Activated T-helper 1 cell treated with anti-CD3 and anti-CD28 coated beads, Interleukin-12 subunit alpha, Interleukin-12 subunit beta, Interleukin-2, Interleukin-4 antibody, amounts not matched to agents 30 ng/mL and 10 ng/mL and 1 ng/mL, durations not matched to agents 14 hours and 24 hours and 36 hours (primary cell): ENCODE data around the gene SNRPD3. TPM values are rescaled to one million over a fixed set of nuclear protein-coding genes. Genes with fewer than 3 reads are reported as not detected.
"Not testable (repeated sequence)": the region's sequence is repeated elsewhere in the genome, so short reads cannot be mapped to it uniquely, and the experiment has no call there.

Experiments used
- DNase-seq: peaks from one replicate; pipeline ENCODE4 v3.0.0; 2021; ENCODE audit warnings: low spot score
- H3K27ac Mint-ChIP-seq: one replicate; pipeline ENCODE4 v1.8.0; 2021; ENCODE audit warnings: mild to moderate bottlenecking, mixed read lengths
- H3K27me3 Mint-ChIP-seq: one replicate; pipeline ENCODE4 v1.8.0; 2022; ENCODE audit warnings: mild to moderate bottlenecking, moderate library complexity, mixed read lengths; ENCODE audit not compliant: insufficient read depth
- H3K36me3 Mint-ChIP-seq: one replicate; pipeline ENCODE4 v1.8.0; 2021; ENCODE audit warnings: low read depth, mixed read lengths
- H3K4me1 Mint-ChIP-seq: one replicate; pipeline ENCODE4 v1.8.0; 2021; ENCODE audit warnings: low read depth, mixed read lengths
- H3K4me3 Mint-ChIP-seq: one replicate; pipeline ENCODE4 v1.8.0; 2021; ENCODE audit warnings: mild to moderate bottlenecking, moderate library complexity, mixed read lengths
- H3K9me3 Mint-ChIP-seq: one replicate; pipeline ENCODE4 v1.8.0; 2021; ENCODE audit warnings: mixed read lengths
- intact Hi-C: fragments of 100-400 bp; cut with micrococcal nuclease; formaldehyde crosslinking; loops from one replicate; pipeline ENCODE4 v1.15.1; 2024
- total RNA-seq: library from RNA; stranded (reverse); gene quantifications from 2 replicates; pipeline ENCODE4 v1.2.3, GENCODE V29; 2022

The SNRPD3 gene
- total RNA-seq, 1 donor from 2014 or later = 158 TPM

DNA sequence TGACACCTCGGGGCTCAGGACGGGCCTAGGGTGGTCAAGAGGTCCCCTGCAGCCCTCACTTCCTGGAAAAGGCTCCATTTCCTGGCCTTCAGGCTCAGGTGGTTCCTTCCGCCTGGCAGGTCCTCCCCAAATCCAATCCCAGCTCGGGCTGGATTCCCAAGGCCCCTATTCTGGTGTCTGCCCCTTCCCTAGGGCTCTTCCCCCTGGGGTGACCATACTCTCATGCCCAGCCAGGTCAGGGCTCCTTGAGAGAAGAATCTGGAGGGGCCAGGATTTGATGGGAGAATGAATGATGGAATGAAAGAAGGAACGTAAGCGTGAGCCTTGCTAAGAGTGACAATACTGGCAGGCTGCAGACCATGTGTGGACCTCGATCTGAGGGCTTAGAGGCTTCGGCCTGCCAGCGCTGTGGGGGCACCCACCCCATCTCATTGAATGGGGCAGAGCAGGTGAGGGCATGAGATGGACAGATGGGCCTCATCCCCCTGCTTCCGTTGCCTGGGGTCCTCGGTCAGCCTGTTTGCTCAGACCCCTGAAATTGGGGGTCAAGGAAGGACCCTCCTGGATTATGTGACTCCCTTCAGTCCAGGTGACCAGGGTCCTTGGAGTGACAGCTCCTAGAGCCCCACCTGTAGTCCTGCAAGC, 46.4 kb downstream of the SNRPD3 start:
- H3K36me3 Mint-ChIP-seq, H3K27ac Mint-ChIP-seq, H3K9me3 Mint-ChIP-seq, DNase-seq, H3K27me3 Mint-ChIP-seq, intact Hi-C loops, H3K4me3 Mint-ChIP-seq: not testable (repeated sequence)
- peaks cover 34% of the 10 kb centered on the region for H3K4me1 Mint-ChIP-seq

DNA sequence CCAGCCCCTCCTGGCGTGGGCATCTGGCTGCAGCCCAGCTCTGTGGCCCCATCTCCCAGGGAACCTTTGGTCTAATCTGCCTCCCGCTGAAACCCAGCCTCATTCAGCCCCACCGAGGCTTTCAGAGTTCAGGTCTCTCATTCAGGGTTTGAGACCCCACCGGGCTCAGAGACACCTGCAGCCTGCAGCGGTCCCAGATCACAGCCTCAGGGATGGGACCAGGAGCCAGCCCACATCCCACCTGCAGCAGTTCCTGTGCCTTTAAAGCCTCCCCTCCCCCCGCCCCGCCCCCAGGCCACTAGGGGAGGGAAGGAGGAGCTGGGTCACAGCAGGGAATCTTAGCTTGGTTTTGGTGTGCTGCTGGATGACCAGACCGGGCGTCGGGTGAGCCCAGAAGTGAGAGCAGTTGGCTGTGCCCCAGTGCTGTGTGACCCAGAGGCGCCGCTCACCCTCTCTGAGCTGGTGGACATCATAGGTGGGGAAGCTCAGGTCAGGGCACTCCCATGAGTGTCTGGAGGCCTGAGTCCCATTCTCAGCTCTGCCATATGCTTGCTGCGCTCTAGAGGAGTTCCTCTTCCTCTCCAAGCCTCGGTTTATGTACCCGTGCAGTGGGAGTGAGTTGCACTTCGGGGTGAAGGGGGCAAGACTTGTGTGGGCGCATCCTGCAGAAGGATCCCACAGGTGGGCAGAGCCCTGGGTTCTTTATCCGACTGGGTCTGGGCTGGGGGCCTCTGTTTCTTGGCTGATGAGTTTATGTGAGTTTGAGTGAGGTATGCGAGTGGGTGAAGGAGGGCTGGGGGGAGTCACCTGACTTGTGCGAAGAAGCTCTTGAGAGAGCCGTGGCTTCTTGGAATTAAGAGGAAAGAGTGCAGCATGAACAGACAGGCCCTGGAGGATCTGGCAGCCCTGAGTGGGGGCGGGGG, 47.3 kb downstream of the SNRPD3 start, which contains the start of gene GGT1:
TSS of gene GGT1 (plus strand) at position 347 of the 923 bp plus-strand sequence. CDS start 7,889 bp downstream, outside the sequence.
- H3K9me3 Mint-ChIP-seq, DNase-seq, H3K27me3 Mint-ChIP-seq, H3K36me3 Mint-ChIP-seq, intact Hi-C loops: not testable (repeated sequence)
- peak within 1 kb of the TSS; percentile 77 for H3K27ac Mint-ChIP-seq
- peak within 1 kb of the TSS; percentile 58 for H3K4me3 Mint-ChIP-seq
- peaks cover 43% of the 10 kb centered on the region for H3K4me1 Mint-ChIP-seq

DNA sequence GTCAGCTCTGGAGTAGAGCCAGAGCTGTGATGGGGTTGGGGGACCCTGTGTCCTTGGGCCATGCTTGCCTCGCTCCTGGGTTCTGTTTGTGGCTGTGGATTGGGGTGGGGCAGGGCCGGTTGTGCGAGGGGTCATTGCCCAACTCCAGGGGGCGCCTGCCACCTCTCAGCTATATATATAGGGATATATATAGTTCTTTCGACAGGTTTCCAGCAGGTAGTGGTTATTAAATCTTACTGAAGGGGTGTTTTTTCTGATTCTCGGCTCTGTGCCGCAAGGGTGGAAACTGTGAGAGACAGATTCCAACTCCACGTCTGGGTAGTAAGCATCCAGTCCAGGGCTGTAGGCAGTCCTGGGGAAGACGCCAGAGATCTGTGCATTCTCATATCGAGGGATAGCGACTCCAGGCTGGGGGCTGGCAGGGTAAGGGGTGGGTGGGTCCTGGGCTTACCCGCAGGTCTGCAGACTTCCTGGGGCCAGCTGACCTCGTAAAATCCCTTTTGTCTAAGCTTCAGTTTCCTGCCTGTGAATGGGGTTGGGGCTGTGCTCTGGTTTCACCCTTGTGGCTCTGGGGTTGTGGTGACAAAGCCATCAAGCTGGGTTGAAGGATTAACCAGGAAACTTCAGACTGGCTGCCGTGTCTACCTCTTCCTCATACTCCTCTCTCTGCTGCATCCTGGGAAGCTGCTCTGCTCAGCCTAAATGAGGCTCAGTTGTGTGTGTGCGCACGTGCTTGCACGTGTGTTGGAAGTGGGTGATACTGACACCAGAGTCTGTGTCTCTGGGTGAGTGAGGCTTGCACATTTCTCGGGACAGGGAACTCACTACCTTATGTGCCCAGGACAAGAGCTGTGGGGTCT, 48.2 kb downstream of the SNRPD3 start:
- peak overlapping the region; percentile 77 for H3K27ac Mint-ChIP-seq
- H3K9me3 Mint-ChIP-seq, DNase-seq, H3K36me3 Mint-ChIP-seq, intact Hi-C loops, H3K27me3 Mint-ChIP-seq: not testable (repeated sequence)
- peak overlapping the region; percentile 58 for H3K4me3 Mint-ChIP-seq
- peaks cover 45% of the 10 kb centered on the region for H3K4me1 Mint-ChIP-seq

DNA sequence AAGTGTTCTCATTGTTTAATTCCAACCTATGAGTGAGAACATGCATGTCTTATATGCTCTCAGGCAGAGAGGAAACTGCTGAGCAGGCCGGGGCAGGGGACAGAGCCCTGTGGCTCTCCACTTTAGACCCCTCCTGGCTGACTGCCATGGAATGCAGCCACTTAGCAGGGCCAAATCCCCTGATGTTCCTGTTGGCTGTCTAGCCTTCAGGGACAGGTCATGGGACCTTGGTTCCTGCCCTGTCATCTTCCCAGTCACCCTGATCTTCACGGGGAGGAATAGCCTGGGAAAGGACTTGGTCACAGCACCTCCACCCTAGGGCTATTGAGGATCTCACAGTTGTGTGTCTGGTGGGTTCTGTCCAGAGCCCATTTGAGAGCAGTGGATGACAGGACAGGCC, 50.5 kb downstream of the SNRPD3 start:
- H3K4me3 Mint-ChIP-seq = not testable (repeated sequence)
- H3K27ac Mint-ChIP-seq = peak overlapping the region; percentile 57

DNA sequence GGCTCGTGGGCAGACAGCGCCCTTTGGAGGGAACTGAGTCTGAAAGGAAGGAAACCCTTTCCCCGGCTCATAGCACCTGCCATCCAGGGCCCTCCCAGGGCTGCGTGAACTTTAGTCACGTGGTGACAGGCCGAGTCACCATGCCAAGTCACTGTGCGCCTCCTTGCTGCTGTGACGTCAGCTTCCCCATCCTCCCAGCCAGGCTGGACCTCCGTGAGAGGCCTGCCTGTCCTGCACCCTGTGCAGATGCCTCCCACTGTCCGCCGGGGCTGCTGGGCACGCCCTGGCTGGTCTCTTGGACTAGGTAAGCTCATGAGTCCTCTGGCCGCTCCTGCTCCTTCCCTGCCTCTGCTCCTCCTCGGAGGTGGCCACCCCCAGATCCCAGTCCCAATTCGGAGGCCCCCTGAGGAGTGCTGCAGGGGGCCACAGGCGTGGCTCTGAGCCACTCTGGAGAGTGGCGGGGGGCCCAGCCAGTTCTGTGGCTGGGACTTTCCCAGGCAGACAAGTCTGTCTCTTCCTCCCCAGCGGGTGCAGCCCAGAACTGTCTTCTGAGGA, 51.7 kb downstream of the SNRPD3 start:
- Mint-ChIP-seq H3K4me1 (peaks cover 37% of the 10 kb centered on the region), H3K27ac (peak overlapping the region; percentile 100), H3K4me3 (peak overlapping the region; percentile 92)
- not testable (repeated sequence) for H3K36me3 Mint-ChIP-seq, H3K9me3 Mint-ChIP-seq, H3K27me3 Mint-ChIP-seq
- peak; percentile 42 for DNase-seq
- intact Hi-C loops = loop anchor here (2.0 kb wide), 1 partner anchor 53 kb away; the partner anchor contains the start of genes GUCD1 and SNRPD3

More for the DNA sequence above, 50.5 kb downstream of the SNRPD3 start:
- DNase-seq, H3K9me3 Mint-ChIP-seq, H3K36me3 Mint-ChIP-seq, H3K27me3 Mint-ChIP-seq: not testable (repeated sequence)
- peaks cover 40% of the 10 kb centered on the region for H3K4me1 Mint-ChIP-seq
- intact Hi-C loops = loop anchor here (2.0 kb wide), 1 partner anchor 52 kb away; the partner anchor contains the start of genes GUCD1 and SNRPD3

DNA sequence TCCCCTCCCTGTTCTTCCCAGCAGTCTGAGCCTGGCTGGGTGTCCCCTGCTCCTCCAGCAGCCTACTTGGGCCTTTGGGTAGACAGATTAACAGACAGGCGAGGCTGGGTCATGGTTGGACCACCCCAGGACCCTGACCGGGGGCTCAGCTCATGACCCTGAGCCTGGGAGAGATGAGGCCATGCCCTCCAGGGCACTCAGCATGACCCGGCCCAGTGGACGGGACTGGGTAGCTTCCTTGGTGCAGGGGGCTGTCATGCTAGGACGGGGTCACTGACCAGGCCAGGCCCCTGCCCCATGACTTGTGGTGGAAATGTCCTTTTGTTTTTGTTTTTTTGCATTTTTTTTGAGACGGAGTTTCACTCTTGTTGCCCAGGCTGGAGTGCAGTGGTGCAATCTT, 52.5 kb downstream of the SNRPD3 start:
- peaks cover 33% of the 10 kb centered on the region for H3K4me1 Mint-ChIP-seq
- H3K27ac Mint-ChIP-seq = peak overlapping the region; percentile 100
- DNase-seq, intact Hi-C loops, H3K27me3 Mint-ChIP-seq, H3K9me3 Mint-ChIP-seq, H3K36me3 Mint-ChIP-seq: not testable (repeated sequence)
- H3K4me3 Mint-ChIP-seq = peak overlapping the region; percentile 92

DNA sequence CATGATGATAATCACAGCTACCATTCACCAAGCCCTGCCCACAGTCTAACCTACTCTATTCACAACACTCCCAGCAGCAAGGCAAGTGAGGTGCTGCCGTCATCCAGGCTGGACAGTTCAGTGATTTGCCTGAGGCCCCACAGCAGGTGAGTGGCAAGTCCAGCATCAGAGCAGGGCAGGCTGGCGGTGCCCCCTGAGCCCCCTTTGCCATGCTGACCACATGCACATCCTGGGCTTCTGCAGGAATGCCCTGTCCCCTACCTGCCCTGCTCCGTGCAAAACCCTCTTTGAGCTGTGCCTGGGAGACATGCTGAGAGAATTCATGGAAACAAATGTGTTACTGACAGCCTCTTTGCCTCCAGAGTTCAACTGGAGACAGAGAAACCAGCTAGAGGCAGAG, 54.1 kb downstream of the SNRPD3 start:
- H3K27me3 Mint-ChIP-seq, H3K36me3 Mint-ChIP-seq, DNase-seq, H3K9me3 Mint-ChIP-seq, H3K4me3 Mint-ChIP-seq, H3K27ac Mint-ChIP-seq, intact Hi-C loops: not testable (repeated sequence)
- peaks cover 18% of the 10 kb centered on the region for H3K4me1 Mint-ChIP-seq

DNA sequence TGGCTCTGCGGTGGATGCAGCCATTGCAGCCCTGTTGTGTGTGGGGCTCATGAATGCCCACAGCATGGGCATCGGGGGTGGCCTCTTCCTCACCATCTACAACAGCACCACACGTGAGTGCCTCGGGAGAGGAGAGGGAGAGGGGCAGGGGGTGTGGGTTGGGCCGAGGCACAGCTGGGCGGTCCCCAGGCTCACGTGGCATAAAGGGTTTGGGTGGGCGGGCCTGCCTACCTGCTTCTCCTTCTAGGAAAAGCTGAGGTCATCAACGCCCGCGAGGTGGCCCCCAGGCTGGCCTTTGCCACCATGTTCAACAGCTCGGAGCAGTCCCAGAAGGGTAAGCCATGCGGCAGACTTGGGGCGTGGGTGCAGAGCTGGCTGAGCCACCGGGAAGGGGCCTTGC, 59.0 kb downstream of the SNRPD3 start:
- H3K4me1 Mint-ChIP-seq, H3K4me3 Mint-ChIP-seq, H3K27me3 Mint-ChIP-seq, H3K27ac Mint-ChIP-seq, H3K9me3 Mint-ChIP-seq, intact Hi-C loops, DNase-seq: not testable (repeated sequence)
- peaks cover 15% of the 10 kb centered on the region for H3K36me3 Mint-ChIP-seq

DNA sequence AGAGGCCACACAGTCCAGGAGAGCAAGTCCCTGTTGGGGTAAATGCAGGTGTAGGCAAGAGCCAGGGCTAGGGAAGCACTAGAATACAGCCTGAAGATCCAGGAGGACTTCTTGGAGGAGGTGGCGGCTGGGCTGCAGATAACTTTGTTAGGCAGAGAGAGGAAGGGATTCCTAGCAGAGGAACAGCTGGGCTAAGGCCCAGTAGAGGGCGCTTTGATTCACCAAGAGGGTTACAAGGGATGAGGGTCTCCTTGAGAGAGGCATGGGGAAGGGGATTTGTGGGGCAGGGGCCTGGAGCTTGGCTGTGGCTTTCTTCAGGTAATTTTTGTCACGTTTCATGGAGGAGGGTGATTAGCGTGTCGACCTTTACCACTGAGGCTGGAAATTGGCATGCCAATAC, 65.4 kb downstream of the SNRPD3 start:
- H3K36me3 Mint-ChIP-seq = peaks cover 13% of the 10 kb centered on the region
- H3K27me3 Mint-ChIP-seq, H3K9me3 Mint-ChIP-seq, intact Hi-C loops, H3K27ac Mint-ChIP-seq, H3K4me1 Mint-ChIP-seq, H3K4me3 Mint-ChIP-seq, DNase-seq: not testable (repeated sequence)

DNA sequence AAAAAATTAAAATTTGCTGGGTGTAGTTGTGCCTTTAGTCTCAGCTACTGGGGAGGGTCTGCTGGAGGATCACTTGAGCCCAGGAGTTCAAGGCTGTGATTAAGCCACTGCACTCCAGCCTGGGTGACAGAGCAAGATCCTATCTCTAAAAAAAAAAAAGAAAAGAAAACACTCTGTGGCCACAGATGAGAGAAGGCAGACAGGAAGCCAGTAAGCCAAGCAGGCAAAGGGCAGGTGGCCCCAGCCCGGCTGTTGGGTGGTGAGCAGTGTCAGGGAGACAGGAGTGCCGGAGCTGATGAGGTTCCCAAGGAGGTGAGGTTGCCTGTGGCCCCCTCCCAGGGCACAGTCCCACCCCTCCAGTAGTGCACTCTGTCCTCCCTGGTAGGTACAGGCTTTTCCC, 66.8 kb downstream of the SNRPD3 start:
- H3K27me3 Mint-ChIP-seq, H3K9me3 Mint-ChIP-seq, H3K36me3 Mint-ChIP-seq, H3K4me3 Mint-ChIP-seq, intact Hi-C loops, DNase-seq, H3K27ac Mint-ChIP-seq, H3K4me1 Mint-ChIP-seq: not testable (repeated sequence)
